ENCODE measurements around the gene TNK1.

DNA sequence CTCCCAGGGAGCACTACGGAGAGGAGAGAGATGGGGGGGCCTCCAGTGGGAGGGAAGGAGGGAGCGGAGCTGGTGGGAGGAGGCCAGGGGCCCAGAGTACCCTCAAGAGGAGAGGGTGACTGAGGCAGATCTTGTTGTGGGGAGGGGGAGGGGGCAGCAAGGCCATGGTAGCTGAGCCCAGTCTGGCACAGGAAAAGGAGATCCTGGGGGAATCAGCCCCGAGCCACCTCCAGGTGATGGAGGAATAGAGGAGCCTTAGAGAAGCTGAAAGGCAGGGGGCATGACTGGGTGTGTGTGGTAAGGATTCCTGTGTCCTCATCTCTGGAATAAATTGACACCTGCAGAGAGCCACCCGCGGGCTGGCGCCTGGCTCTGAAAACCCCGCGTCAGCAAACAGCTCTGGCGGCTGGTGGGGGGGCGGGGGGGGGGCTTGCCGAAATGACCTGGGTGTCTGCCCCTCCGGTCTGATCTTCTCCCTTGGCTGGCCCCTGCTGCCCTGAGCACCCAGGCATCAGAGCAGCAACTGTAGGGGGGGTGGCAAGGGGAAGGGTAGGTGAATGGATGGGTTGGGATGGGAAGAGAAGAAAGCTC, 25.4 kb downstream of the TNK1 start:
- TF ChIP-seq EZH2phosphoT487 (IDR thresholded peaks at IDR 0.05; ENCODE audit: unreplicated experiment): no peak
- no peak for TF ChIP-seq CTCF (conservative IDR thresholded peaks at IDR 0.05; ENCODE audit: low read depth in 2 of 2)
- no peak for TF ChIP-seq EZH2 (IDR thresholded peaks at IDR 0.05; ENCODE audit: low read depth, unreplicated experiment)
- TF ChIP-seq REST (IDR thresholded peaks at IDR 0.05; ENCODE audit: unreplicated experiment): no peak
- TF ChIP-seq STAT1 (IDR thresholded peaks at IDR 0.05; ENCODE audit: unreplicated experiment): no peak
- no peak for TF ChIP-seq ZNF331 (CRISPR knock-in tag; IDR thresholded peaks at IDR 0.05; ENCODE audit: low read depth)
- TF ChIP-seq POLR2AphosphoS5 (IDR thresholded peaks at IDR 0.05; ENCODE audit: low read depth): no peak
- no peak for TF ChIP-seq JUNB (IDR thresholded peaks at IDR 0.05; ENCODE audit: unreplicated experiment)
